Neuron (in vitro differentiated cells): ENCODE measurements around the gene GALNTL6.

Experiments
- H2AFZ ChIP-seq: one replicate; pipeline ENCODE4 v1.6.1; 2013; ENCODE audit warnings: low read depth, mild to moderate bottlenecking, inconsistent platforms, low read length, moderate library complexity
- H3K27me3 ChIP-seq: one replicate; pipeline ENCODE4 v1.6.1; 2013; ENCODE audit warnings: low read length; ENCODE audit not compliant: insufficient read depth
- H3K36me3 ChIP-seq: one replicate; pipeline ENCODE4 v1.6.1; 2013; ENCODE audit warnings: low read length; ENCODE audit not compliant: insufficient read depth
- H3K4me1 ChIP-seq: one replicate; pipeline ENCODE4 v1.6.1; 2013; ENCODE audit warnings: low read length; ENCODE audit not compliant: insufficient read depth
- H3K4me3 ChIP-seq: 2 replicates; pipeline ENCODE4 v1.5.1; 2013; ENCODE audit warnings: mild to moderate bottlenecking, low read length, moderate library complexity
- H3K9me3 ChIP-seq: one replicate; pipeline ENCODE4 v1.6.1; 2013; ENCODE audit warnings: low read length

GALNTL6 gene

GRCh38 chr4:172105918-172106317, 292.7 kb downstream of the GALNTL6 start:
- Histone ChIP-seq H3K36me3 (no peaks in the 10 kb centered on the region), H3K27me3 (no peaks in the 10 kb centered on the region), H3K9me3 (no peaks in the 10 kb centered on the region), H3K4me3 (no peak overlapping the region), H2AFZ (no peak overlapping the region), H3K4me1 (no peaks in the 10 kb centered on the region)

- Histone ChIP-seq H3K27me3 (no peaks in the 10 kb centered on the region), H2AFZ (no peak overlapping the region), H3K4me3 (no peak overlapping the region), H3K36me3 (no peaks in the 10 kb centered on the region), H3K9me3 (no peaks in the 10 kb centered on the region), H3K4me1 (no peaks in the 10 kb centered on the region)
Observed at GRCh38 chr4:172109466-172109865, 296.3 kb downstream of the GALNTL6 start.

GRCh38 chr4:172124656-172125308, 311.6 kb downstream of the GALNTL6 start:
- Histone ChIP-seq H3K27me3 (no peaks in the 10 kb centered on the region), H2AFZ (no peak overlapping the region), H3K36me3 (no peaks in the 10 kb centered on the region), H3K4me1 (no peaks in the 10 kb centered on the region), H3K9me3 (no peaks in the 10 kb centered on the region), H3K4me3 (no peak overlapping the region)

GRCh38 chr4:172125443-172125842, 312.2 kb downstream of the GALNTL6 start:
- no peaks in the 10 kb centered on the region for H3K36me3 ChIP-seq

GRCh38 chr4:172127168-172127567, 314.0 kb downstream of the GALNTL6 start:
- Histone ChIP-seq H3K4me3 (no peak overlapping the region), H3K27me3 (no peaks in the 10 kb centered on the region), H2AFZ (no peak overlapping the region), H3K4me1 (no peaks in the 10 kb centered on the region), H3K36me3 (no peaks in the 10 kb centered on the region), H3K9me3 (no peaks in the 10 kb centered on the region)

More at GRCh38 chr4:172125443-172125842, 312.2 kb downstream of the GALNTL6 start:
- no peaks in the 10 kb centered on the region for H3K9me3 ChIP-seq
- no peak overlapping the region for H3K4me3 ChIP-seq
- no peaks in the 10 kb centered on the region for H3K27me3 ChIP-seq
- H2AFZ ChIP-seq: no peak overlapping the region
- H3K4me1 ChIP-seq: no peaks in the 10 kb centered on the region

GRCh38 chr4:172129593-172129992, 316.4 kb downstream of the GALNTL6 start:
- no peak overlapping the region for H2AFZ ChIP-seq
- no peaks in the 10 kb centered on the region for H3K4me1 ChIP-seq
- no peak overlapping the region for H3K4me3 ChIP-seq
- no peaks in the 10 kb centered on the region for H3K27me3 ChIP-seq
- no peaks in the 10 kb centered on the region for H3K36me3 ChIP-seq
- no peaks in the 10 kb centered on the region for H3K9me3 ChIP-seq

GRCh38 chr4:172134521-172134920, 321.3 kb downstream of the GALNTL6 start:
- no peaks in the 10 kb centered on the region for H3K27me3 ChIP-seq
- H3K36me3 ChIP-seq: no peaks in the 10 kb centered on the region
- no peak overlapping the region for H2AFZ ChIP-seq
- H3K4me3 ChIP-seq: no peak overlapping the region
- no peaks in the 10 kb centered on the region for H3K4me1 ChIP-seq
- no peaks in the 10 kb centered on the region for H3K9me3 ChIP-seq

- Histone ChIP-seq H2AFZ (no peak overlapping the region), H3K27me3 (no peaks in the 10 kb centered on the region), H3K36me3 (no peaks in the 10 kb centered on the region), H3K4me3 (no peak overlapping the region), H3K9me3 (no peaks in the 10 kb centered on the region), H3K4me1 (no peaks in the 10 kb centered on the region)
Observed at GRCh38 chr4:172141025-172141424, 327.8 kb downstream of the GALNTL6 start.

GRCh38 chr4:172142281-172142741, 329.1 kb downstream of the GALNTL6 start:
- H3K27me3 ChIP-seq: no peaks in the 10 kb centered on the region
- no peaks in the 10 kb centered on the region for H3K4me1 ChIP-seq
- no peak overlapping the region for H3K4me3 ChIP-seq
- H2AFZ ChIP-seq: no peak overlapping the region
- H3K9me3 ChIP-seq: no peaks in the 10 kb centered on the region
- no peaks in the 10 kb centered on the region for H3K36me3 ChIP-seq

- Histone ChIP-seq H3K9me3 (no peaks in the 10 kb centered on the region), H3K36me3 (no peaks in the 10 kb centered on the region), H2AFZ (no peak overlapping the region), H3K4me3 (no peak overlapping the region), H3K4me1 (no peaks in the 10 kb centered on the region), H3K27me3 (no peaks in the 10 kb centered on the region)
Observed at GRCh38 chr4:172143605-172144314, 330.6 kb downstream of the GALNTL6 start.

- H3K4me3 ChIP-seq: no peak overlapping the region
- no peaks in the 10 kb centered on the region for H3K36me3 ChIP-seq
- H2AFZ ChIP-seq: no peak overlapping the region
- H3K9me3 ChIP-seq: no peaks in the 10 kb centered on the region
- no peaks in the 10 kb centered on the region for H3K4me1 ChIP-seq
- H3K27me3 ChIP-seq: no peaks in the 10 kb centered on the region
Observed at GRCh38 chr4:172147687-172148086, 334.5 kb downstream of the GALNTL6 start.

- Histone ChIP-seq H3K36me3 (no peaks in the 10 kb centered on the region), H3K4me3 (no peak overlapping the region), H3K27me3 (no peaks in the 10 kb centered on the region), H3K4me1 (peaks cover 10% of the 10 kb centered on the region), H3K9me3 (no peaks in the 10 kb centered on the region), H2AFZ (no peak overlapping the region)
Observed at GRCh38 chr4:172149329-172149728, 336.1 kb downstream of the GALNTL6 start.

GRCh38 chr4:172152284-172152683, 339.1 kb downstream of the GALNTL6 start:
- H3K36me3 ChIP-seq: no peaks in the 10 kb centered on the region
- H3K9me3 ChIP-seq: no peaks in the 10 kb centered on the region
- H3K4me3 ChIP-seq: no peak overlapping the region
- no peak overlapping the region for H2AFZ ChIP-seq
- H3K27me3 ChIP-seq: no peaks in the 10 kb centered on the region
- H3K4me1 ChIP-seq: peaks cover 12% of the 10 kb centered on the region
